ENCODE results near the gene DOK5. TPM values are rescaled to one million over a fixed set of nuclear protein-coding genes. Genes with fewer than 3 reads are reported as not detected.
"Not testable (repeated sequence)": the region's sequence is repeated elsewhere in the genome, so short reads cannot be mapped to it uniquely, and the experiment has no call there.

The DOK5 gene
- total RNA-seq, 1 donor = 85.6 TPM

DNA sequence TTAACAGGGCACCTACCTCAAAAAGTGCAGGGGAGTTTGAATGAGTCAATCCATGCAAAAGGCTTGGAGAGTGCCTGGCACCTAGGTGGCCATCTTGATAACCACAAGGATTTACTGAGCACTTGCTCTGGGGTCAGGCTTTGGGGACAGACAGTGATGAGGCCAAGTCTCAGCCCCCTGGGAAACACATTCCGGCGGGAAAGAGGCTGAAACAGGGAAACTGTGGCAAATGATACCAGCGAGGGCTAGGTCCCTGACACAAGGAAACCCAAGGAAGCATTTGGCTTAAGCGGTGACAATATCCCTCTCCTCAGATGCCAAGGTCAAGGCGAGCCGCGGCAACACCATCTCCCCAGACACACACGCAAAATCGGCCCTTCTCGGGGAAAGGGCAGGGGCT, 527 bp upstream of the DOK5 start:
- TF ChIP-seq, protein P1, sequence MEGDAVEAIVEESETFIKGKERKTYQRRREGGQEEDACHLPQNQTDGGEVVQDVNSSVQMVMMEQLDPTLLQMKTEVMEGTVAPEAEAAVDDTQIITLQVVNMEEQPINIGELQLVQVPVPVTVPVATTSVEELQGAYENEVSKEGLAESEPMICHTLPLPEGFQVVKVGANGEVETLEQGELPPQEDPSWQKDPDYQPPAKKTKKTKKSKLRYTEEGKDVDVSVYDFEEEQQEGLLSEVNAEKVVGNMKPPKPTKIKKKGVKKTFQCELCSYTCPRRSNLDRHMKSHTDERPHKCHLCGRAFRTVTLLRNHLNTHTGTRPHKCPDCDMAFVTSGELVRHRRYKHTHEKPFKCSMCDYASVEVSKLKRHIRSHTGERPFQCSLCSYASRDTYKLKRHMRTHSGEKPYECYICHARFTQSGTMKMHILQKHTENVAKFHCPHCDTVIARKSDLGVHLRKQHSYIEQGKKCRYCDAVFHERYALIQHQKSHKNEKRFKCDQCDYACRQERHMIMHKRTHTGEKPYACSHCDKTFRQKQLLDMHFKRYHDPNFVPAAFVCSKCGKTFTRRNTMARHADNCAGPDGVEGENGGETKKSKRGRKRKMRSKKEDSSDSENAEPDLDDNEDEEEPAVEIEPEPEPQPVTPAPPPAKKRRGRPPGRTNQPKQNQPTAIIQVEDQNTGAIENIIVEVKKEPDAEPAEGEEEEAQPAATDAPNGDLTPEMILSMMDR (IDR thresholded peaks at IDR 0.05; ENCODE audit: insufficient read depth, low read length) = no peak
- peak overlapping the region; percentile 96 for H3K4me3 ChIP-seq (ENCODE audit: low read depth, low read length)
- DNase-seq (ENCODE audit: low read depth) = no peak

DNA sequence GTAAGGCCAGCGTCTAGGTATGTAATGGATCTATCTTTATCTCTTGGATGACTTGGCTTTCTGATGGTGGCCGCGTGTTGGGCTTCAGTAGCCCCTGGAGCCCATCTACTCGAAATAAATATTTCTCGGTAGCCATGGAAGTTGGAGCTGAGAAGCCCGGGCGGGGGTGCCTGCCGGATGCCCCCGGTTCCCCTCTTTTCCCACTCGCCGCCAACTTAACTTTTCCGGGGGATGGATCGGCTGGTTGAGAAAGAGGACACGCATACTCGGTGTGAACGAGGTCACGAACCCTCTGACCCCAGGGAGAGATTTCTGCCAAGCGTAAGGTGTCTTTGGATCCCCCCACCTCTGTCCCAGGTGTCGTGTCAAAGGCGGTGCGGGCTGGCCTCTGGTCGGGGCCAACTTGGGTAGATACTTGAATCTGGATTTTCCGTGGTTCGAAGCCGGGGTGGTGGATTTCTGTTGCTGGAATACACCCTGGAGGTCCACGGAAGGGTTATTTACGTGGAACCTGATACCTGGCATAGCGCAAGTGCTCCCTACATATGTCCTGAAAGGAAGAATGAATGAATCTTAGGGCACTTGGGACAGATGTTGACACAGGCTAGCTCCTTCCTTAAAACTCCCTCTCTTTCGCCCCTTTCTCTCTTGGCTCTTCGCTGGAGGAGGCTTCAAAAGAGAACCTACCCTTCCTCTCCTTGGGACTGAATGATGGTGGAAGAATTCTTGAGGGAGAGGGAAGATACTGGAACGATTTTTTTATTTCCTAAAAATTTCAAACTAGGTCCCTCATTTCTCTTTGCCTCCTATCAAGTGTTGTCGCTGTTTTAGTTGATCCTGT, 996 bp downstream of the DOK5 start:
- TF ChIP-seq, protein P1 (IDR thresholded peaks at IDR 0.05; ENCODE audit: insufficient read depth, low read length) = no peak
- H3K4me3 ChIP-seq (ENCODE audit: low read depth, low read length) = peak overlapping the region; percentile 96
- peak; percentile 23 for DNase-seq (ENCODE audit: low read depth)

DNA sequence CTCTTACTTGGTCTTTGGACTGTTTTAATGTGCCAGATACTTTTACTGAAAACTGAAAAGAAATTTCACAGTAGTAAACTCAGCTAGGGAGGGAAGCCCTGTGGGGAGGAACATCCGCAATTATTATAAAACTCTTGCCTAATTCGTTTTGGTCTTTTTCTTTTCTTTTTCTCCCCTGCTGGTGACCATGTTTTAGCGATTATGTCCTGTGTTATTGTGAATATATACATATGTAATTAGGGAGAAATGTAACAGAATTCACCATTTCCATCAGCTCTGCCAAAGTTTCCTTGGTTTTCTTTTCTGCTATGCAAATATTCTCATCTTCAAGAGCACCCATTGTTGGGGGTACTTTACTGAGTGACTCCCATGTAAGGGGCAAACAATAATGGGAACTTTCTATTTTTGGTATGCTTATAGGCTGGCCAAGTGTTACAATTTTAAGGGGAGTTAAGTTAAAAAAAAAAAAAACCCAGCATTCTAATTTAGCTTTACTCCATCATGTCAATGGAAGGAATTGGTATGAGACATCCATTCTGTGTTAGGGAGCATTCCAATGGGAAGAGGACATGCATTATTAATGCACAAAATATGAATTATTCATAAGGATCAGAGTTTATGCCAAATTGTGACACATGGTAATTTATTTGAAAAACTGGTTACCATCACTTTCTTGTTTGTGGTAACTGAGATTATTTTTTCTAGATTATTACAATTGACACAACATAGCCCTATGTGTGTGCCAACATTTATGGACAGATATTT, 2.0 kb downstream of the DOK5 start:
- H3K4me3 ChIP-seq (ENCODE audit: low read depth, low read length) = peak overlapping the region; percentile 96
- TF ChIP-seq, protein P1 (IDR thresholded peaks at IDR 0.05; ENCODE audit: insufficient read depth, low read length) = no peak
- DNase-seq (ENCODE audit: low read depth) = peak; percentile 64

DNA sequence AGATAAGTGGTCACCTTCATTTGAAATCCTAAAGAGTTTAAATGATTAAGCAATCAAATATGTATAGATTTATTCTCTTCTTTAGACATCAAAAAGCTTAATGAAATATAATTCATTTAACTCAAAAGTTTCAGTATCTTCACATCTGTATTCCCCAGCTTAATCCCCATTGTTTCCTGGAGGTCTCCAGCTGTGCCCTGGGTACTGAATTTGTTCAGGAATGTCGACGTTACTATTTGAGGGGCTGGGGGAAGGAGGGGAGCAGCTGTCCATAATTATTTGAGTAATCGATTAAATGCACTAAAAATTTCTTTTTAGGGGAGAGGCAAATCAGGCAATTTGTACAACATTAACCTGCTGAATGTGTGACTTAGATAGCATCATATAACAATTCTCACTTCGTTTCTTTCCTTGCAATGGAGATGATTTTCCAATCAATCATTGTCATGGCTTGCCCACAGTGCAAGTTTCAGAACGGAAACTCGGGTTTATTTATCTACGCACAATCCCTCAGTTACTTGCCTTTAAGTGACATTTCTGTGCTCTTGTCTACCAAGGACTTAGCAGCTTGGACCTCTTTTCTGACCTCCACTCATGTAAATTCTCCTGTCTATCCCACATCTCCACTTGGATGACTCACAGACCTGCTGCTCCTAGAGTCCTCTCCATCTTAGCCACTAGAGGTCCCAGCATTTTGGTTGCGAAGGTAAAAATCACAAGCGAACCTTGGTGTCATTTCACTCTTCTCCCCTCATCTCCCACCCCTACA, 3.9 kb downstream of the DOK5 start:
- peak; percentile 17 for DNase-seq (ENCODE audit: low read depth)
- TF ChIP-seq, protein P1 (IDR thresholded peaks at IDR 0.05; ENCODE audit: insufficient read depth, low read length) = peak; percentile 40

DNA sequence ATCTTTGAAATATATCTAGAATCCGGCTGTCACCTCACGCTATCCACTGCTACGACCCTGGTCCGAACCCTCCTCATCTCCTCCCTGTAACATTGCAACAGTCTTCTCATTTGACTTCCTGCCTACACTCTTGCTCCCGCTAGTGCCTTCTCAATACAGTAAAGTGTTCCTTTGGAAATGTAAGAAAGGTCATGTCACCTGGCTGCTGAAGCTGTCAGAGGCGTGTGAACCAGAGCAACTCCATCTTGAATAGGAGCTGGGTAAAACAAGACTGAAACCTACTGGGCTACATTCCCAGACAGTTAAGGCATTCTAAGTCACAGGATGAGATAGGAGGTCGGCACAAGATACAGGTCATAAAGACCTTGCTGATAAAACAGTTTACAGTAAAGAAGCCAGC, 4.5 kb downstream of the DOK5 start:
- DNase-seq (ENCODE audit: low read depth); H3K4me3 ChIP-seq (ENCODE audit: low read depth, low read length): not testable (repeated sequence)

More for the DNA sequence above, 3.9 kb downstream of the DOK5 start:
- no peak overlapping the region for H3K4me3 ChIP-seq (ENCODE audit: low read depth, low read length)

DNA sequence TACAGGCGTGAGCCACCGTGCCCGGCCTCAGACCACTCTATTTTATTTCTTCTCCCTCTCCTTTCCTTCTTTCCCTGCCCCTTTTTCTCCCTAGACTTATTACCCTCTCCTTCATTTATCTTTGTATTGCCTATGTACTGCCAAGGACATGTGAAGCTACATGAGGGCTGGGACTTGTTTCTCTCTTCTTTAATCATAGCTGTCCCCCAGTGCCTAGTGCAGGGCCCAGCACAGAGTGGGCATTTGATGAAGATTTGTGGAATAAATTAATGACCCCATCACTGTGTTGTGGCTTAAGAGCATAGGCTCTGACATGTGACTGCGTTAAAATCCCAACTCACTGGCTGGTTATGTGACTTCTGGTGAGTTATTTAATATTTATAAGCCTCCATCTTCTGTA, 6.0 kb downstream of the DOK5 start:
- H3K4me3 ChIP-seq (ENCODE audit: low read depth, low read length) = no peak overlapping the region
- no peak for DNase-seq (ENCODE audit: low read depth)
- TF ChIP-seq, protein P1 (IDR thresholded peaks at IDR 0.05; ENCODE audit: insufficient read depth, low read length) = no peak

Measured in fibroblast of the aortic adventitia (primary cell).